ENCODE measurements around the gene SOX12.

DNA sequence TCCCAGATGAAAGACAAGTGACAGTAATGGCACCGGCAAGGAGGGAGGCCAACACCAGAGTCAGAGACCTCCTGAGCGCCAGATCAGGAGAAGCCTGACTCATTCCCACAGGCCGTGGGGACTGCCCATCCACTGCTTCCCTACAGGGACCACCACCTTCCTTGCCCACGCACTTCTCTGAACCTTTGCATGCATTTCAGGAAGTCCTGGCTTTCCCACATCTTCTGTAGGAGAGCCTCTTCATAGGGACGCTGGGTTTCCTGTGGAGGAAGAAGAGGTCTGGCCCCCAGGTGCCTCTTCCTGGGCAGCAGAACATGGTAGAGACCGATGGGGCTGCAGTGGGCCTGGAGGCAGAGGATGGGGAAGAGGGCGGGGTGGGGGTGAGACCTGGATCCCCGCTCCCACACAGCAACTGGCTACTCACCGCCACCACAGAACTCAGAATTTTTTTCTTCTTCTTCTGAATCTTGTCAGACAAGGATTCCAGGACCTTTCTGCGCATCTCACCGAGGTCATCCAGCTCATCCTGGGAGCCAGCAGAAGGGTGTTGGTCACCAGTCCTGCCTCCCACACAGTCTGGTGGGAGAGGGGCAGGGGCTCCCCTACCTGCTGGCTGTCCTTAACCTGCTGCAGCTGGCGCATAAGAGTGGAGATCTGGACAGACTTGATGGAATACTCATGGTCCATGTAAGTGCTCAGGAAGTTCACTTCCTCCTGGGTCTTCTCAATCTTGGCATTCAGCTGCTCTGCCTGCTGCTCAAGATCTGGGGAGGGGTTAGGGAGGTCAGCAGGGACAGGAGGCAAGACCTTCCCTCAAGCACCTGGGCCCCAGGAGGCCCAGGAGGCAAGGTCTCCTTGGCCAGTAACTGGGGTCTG lies 48.5 kb upstream of the SOX12 start:
- TF ChIP-seq, protein P1, sequence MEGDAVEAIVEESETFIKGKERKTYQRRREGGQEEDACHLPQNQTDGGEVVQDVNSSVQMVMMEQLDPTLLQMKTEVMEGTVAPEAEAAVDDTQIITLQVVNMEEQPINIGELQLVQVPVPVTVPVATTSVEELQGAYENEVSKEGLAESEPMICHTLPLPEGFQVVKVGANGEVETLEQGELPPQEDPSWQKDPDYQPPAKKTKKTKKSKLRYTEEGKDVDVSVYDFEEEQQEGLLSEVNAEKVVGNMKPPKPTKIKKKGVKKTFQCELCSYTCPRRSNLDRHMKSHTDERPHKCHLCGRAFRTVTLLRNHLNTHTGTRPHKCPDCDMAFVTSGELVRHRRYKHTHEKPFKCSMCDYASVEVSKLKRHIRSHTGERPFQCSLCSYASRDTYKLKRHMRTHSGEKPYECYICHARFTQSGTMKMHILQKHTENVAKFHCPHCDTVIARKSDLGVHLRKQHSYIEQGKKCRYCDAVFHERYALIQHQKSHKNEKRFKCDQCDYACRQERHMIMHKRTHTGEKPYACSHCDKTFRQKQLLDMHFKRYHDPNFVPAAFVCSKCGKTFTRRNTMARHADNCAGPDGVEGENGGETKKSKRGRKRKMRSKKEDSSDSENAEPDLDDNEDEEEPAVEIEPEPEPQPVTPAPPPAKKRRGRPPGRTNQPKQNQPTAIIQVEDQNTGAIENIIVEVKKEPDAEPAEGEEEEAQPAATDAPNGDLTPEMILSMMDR (IDR thresholded peaks at IDR 0.05), result no peak
- TF ChIP-seq POLR2A (IDR thresholded peaks at IDR 0.05), result no peak

Measured in lower leg skin (tissue), 3 donors.